Cerebellar cortex (tissue), 1 donor: ENCODE measurements around the gene SPDYE16.
"Not testable (repeated sequence)": the region's sequence is repeated elsewhere in the genome, so short reads cannot be mapped to it uniquely, and the experiment has no call there.

ENCODE experiments used
- DNase-seq: peaks from one replicate; pipeline ENCODE4 v3.0.0-alpha.2; 2015; ENCODE audit warnings: low spot score

The SPDYE16 gene

GRCh38 chr7:76504351-76505167 lies 38.5 kb downstream of the SPDYE16 start:
- DNase-seq = not testable (repeated sequence)

DNA sequence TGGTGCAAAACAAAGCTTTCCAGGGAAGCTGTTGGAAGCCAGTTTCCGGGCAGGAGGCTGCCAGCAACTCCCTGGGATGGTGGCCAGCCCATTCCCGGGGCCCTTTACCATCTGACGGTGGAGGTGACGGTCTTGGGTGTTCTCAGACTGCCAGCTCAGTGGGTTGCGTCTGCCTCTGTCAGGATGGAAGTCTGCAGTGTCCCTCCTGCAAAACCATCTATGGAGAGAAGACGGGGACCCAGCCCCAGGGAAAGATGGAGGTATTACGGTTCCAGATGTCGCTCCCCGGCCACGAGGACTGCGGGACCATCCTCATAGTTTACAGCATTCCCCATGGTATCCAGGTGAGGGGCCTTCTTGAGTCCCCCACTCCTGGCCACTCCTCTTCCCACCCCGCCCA lies 39.9 kb downstream of the SPDYE16 start:
- DNase-seq = not testable (repeated sequence)

DNA sequence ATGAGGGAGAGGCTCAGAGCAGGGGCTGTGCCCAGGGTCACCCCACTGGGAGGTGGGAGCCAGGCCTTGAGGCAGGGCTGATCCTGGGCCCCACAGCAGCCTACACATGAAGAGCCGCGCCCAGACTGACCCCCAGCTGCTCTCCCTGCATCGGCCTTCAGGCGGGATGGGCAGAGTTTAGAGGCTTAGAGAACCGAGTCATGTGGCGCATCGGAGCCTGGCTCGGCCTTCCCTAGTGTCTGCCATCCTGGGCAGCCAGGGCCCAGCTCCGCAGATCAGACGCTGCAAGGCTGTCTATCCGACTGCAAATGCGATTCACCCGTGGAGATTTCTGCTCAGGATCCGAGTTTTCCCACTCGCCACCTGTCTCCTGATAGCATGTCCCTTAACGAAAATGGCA lies 40.3 kb downstream of the SPDYE16 start:
- DNase-seq = peak; percentile 27

DNA sequence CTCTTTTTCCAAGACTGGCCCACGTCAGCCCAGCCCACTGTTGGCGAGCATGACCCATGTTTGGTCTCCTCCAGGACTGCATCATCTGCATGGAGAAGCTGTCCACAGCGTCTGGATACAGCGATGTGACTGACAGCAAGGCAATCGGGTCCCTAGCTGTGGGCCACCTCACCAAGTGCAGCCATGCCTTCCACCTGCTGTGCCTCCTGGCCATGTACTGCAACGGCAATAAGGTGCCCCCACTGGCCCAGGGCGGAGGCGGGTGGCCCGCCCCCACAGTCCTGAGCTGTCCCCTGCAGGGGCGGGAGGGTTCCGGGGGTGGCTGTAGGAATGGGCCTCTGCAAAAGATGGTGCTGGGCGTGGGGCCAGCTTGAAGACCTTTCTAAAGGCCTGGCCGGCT lies 40.9 kb downstream of the SPDYE16 start:
- not testable (repeated sequence) for DNase-seq

DNA sequence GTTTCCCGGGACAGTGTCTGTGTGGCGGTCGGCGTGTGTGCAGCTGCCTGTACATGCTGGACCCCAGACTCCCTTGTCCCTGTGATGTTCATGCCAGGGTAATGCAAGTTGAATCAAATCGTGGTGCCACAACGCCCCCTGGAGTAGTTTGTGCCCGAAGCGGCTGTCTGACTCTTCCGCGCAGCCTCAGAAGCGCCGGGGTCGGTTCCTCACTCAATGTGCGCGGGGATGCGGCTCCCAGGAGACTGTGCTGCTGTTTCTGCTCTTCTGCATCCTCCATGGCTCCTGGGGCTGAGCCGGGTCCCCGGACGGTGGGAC lies 43.2 kb downstream of the SPDYE16 start:
- not testable (repeated sequence) for DNase-seq

GRCh38 chr7:76499201-76499923 lies 43.7 kb downstream of the SPDYE16 start:
- not testable (repeated sequence) for DNase-seq

- not testable (repeated sequence) for DNase-seq
Measured at GRCh38 chr7:76498583-76499200, 44.4 kb downstream of the SPDYE16 start.

DNA sequence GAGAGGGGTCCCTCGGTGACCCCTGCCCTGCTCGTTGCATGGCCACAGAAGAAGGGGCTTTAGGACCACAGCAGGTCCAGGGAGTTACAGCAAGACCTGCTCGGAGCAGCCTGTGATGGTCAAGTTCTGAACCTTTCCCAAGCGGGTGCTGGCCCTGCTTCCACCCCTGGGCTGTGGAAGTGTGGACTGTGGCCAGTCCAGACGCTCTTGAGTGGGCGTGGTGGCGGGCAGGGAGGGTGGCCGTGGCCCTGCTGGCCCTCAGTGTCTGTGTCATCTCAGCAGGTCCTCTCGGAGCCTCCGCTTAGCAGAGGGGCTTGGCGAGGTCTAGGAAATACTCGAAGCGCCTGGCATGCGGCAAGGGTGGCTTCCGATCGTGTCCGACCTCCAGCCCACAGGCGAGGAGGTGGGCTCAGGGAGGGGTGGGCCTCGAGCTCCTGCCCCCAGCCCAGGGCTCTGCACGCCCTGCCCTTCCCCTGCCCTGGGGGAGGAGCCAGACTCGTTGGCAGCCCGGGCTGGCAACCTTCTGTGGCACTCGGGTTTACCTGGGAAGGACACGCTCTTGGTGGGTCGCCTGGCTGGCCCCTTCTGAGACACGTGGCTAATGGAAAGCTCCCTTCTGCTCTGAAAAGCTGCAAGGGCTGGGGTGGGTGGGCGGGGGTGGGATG lies 45.0 kb downstream of the SPDYE16 start:
- not testable (repeated sequence) for DNase-seq

- not testable (repeated sequence) for DNase-seq
Measured at GRCh38 chr7:76495717-76496116, 47.4 kb downstream of the SPDYE16 start.

- not testable (repeated sequence) for DNase-seq
Measured at GRCh38 chr7:76492139-76492538, 51.0 kb downstream of the SPDYE16 start.

- not testable (repeated sequence) for DNase-seq
Measured at GRCh38 chr7:76487969-76488368, 55.1 kb downstream of the SPDYE16 start.

DNA sequence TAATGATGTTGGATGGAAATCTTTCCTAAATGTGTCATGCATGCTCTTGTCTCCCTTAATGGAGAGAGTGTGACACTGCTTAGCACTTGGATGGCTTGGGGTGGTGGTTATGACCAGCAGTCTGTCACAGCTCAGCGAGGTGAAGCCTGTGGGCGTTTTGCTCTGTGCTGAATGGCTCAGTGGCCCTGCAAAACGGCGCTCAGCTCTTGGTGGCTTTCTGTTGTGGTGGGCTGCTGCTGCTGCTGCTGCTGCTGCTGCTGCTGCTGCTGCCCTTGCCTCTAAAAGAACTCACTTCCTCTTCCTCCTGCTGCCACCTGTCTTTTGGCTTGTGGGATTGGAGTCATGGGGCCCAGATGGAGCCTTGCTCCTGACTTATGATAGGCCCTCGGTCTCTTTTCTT lies 56.5 kb downstream of the SPDYE16 start:
- DNase-seq = not testable (repeated sequence)

- not testable (repeated sequence) for DNase-seq
Measured at GRCh38 chr7:76485822-76486610, 57.1 kb downstream of the SPDYE16 start.

DNA sequence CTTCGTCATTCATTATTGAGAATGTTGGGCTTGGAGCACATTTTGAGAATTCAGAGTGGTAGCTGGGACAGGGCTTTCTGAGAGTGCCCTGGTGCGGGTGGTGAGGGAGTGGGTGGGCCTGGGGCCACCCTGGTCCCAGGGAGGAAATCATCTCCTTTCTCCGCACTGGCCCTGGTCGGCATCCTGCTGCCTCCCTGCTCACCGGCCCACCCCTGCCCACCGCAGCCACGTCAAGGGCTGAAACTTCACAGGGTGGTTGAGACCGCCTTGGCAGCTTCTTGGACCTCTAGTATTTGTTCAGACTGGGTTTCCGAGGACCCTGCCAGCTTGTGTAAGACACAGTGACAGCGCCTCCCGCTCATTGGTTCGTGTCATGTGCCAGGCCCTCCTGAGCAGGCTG lies 58.6 kb downstream of the SPDYE16 start:
- DNase-seq = not testable (repeated sequence)

- DNase-seq = not testable (repeated sequence)
Measured at GRCh38 chr7:76483081-76483480, 60.0 kb downstream of the SPDYE16 start.

GRCh38 chr7:76482660-76483059 lies 60.4 kb downstream of the SPDYE16 start:
- not testable (repeated sequence) for DNase-seq
